Measurements from ENCODE around the gene PROSER3. TPM values are rescaled to one million over a fixed set of nuclear protein-coding genes. Genes with fewer than 3 reads are reported as not detected.

Gene PROSER3
- total and polyA plus RNA-seq, 2 of the 13 experiments (the other 11 are each of a cell fraction or from before 2014, with no cell fraction given) = 5.1 to 5.7 TPM

DNA sequence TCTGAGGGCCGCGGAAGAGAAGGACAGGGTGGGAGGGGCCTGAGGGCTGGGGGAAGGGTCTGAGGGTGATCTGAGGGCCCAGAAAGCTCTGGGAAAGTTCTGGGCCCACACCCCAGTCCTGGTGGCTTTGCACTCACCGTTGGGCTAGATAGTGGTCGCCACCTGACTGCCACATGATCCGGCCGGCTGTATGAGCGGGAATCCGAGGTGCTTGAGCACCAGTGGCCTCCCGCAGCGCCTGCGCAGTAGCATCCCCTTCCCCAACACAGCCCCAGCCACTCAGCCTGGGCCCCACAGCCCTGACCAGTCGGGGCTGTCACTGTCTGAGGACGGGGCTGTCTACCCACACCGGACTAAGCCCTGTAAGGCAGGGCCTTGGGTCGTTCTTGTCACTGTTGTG lies 39.7 kb downstream of the PROSER3 start (continued):
- TF ChIP-seq, protein P1, sequence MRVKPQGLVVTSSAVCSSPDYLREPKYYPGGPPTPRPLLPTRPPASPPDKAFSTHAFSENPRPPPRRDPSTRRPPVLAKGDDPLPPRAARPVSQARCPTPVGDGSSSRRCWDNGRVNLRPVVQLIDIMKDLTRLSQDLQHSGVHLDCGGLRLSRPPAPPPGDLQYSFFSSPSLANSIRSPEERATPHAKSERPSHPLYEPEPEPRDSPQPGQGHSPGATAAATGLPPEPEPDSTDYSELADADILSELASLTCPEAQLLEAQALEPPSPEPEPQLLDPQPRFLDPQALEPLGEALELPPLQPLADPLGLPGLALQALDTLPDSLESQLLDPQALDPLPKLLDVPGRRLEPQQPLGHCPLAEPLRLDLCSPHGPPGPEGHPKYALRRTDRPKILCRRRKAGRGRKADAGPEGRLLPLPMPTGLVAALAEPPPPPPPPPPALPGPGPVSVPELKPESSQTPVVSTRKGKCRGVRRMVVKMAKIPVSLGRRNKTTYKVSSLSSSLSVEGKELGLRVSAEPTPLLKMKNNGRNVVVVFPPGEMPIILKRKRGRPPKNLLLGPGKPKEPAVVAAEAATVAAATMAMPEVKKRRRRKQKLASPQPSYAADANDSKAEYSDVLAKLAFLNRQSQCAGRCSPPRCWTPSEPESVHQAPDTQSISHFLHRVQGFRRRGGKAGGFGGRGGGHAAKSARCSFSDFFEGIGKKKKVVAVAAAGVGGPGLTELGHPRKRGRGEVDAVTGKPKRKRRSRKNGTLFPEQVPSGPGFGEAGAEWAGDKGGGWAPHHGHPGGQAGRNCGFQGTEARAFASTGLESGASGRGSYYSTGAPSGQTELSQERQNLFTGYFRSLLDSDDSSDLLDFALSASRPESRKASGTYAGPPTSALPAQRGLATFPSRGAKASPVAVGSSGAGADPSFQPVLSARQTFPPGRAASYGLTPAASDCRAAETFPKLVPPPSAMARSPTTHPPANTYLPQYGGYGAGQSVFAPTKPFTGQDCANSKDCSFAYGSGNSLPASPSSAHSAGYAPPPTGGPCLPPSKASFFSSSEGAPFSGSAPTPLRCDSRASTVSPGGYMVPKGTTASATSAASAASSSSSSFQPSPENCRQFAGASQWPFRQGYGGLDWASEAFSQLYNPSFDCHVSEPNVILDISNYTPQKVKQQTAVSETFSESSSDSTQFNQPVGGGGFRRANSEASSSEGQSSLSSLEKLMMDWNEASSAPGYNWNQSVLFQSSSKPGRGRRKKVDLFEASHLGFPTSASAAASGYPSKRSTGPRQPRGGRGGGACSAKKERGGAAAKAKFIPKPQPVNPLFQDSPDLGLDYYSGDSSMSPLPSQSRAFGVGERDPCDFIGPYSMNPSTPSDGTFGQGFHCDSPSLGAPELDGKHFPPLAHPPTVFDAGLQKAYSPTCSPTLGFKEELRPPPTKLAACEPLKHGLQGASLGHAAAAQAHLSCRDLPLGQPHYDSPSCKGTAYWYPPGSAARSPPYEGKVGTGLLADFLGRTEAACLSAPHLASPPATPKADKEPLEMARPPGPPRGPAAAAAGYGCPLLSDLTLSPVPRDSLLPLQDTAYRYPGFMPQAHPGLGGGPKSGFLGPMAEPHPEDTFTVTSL (CRISPR knock-in tag; IDR thresholded peaks at IDR 0.05; ENCODE audit: borderline replicate concordance) = no peak
- TF ChIP-seq, protein P2, sequence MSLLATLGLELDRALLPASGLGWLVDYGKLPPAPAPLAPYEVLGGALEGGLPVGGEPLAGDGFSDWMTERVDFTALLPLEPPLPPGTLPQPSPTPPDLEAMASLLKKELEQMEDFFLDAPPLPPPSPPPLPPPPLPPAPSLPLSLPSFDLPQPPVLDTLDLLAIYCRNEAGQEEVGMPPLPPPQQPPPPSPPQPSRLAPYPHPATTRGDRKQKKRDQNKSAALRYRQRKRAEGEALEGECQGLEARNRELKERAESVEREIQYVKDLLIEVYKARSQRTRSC (CRISPR knock-in tag; IDR thresholded peaks at IDR 0.05; ENCODE audit: low read depth) = 0 out of 2 replicates have a peak, but pooled peaks have one; percentile 18
- TF ChIP-seq MED1 (CRISPR knock-in tag; IDR thresholded peaks at IDR 0.05) (peak; percentile 20; the same call in 1 of the 2 replicates), JARID2 (CRISPR knock-in tag; IDR thresholded peaks at IDR 0.05; ENCODE audit: insufficient replicate concordance) (no peak), ZNF232 (CRISPR knock-in tag; IDR thresholded peaks at IDR 0.05; ENCODE audit: borderline replicate concordance) (peak; percentile 74; the same call in 1 of the 2 replicates), ZNF547 (CRISPR knock-in tag; IDR thresholded peaks at IDR 0.05) (peak; percentile 58; the same call in 1 of the 2 replicates), NFE2L1 (CRISPR knock-in tag; IDR thresholded peaks at IDR 0.05; ENCODE audit: borderline replicate concordance) (no peak; the same call in 1 of the 2 replicates), YEATS4 (CRISPR knock-in tag; IDR thresholded peaks at IDR 0.05; ENCODE audit: borderline replicate concordance) (peak; percentile 26; the same call in 1 of the 2 replicates), GFI1 (CRISPR knock-in tag; IDR thresholded peaks at IDR 0.05; ENCODE audit: borderline replicate concordance) (no peak), NCOA2 (CRISPR knock-in tag; IDR thresholded peaks at IDR 0.05) (peak; percentile 30; the same call in 1 of the 2 replicates)
- TF ChIP-seq, protein P3, sequence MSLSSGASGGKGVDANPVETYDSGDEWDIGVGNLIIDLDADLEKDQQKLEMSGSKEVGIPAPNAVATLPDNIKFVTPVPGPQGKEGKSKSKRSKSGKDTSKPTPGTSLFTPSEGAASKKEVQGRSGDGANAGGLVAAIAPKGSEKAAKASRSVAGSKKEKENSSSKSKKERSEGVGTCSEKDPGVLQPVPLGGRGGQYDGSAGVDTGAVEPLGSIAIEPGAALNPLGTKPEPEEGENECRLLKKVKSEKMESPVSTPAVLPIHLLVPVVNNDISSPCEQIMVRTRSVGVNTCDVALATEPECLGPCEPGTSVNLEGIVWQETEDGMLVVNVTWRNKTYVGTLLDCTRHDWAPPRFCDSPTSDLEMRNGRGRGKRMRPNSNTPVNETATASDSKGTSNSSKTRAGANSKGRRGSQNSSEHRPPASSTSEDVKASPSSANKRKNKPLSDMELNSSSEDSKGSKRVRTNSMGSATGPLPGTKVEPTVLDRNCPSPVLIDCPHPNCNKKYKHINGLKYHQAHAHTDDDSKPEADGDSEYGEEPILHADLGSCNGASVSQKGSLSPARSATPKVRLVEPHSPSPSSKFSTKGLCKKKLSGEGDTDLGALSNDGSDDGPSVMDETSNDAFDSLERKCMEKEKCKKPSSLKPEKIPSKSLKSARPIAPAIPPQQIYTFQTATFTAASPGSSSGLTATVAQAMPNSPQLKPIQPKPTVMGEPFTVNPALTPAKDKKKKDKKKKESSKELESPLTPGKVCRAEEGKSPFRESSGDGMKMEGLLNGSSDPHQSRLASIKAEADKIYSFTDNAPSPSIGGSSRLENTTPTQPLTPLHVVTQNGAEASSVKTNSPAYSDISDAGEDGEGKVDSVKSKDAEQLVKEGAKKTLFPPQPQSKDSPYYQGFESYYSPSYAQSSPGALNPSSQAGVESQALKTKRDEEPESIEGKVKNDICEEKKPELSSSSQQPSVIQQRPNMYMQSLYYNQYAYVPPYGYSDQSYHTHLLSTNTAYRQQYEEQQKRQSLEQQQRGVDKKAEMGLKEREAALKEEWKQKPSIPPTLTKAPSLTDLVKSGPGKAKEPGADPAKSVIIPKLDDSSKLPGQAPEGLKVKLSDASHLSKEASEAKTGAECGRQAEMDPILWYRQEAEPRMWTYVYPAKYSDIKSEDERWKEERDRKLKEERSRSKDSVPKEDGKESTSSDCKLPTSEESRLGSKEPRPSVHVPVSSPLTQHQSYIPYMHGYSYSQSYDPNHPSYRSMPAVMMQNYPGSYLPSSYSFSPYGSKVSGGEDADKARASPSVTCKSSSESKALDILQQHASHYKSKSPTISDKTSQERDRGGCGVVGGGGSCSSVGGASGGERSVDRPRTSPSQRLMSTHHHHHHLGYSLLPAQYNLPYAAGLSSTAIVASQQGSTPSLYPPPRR (CRISPR knock-in tag; IDR thresholded peaks at IDR 0.05; ENCODE audit: borderline replicate concordance) = no peak
- TF ChIP-seq, protein P4, sequence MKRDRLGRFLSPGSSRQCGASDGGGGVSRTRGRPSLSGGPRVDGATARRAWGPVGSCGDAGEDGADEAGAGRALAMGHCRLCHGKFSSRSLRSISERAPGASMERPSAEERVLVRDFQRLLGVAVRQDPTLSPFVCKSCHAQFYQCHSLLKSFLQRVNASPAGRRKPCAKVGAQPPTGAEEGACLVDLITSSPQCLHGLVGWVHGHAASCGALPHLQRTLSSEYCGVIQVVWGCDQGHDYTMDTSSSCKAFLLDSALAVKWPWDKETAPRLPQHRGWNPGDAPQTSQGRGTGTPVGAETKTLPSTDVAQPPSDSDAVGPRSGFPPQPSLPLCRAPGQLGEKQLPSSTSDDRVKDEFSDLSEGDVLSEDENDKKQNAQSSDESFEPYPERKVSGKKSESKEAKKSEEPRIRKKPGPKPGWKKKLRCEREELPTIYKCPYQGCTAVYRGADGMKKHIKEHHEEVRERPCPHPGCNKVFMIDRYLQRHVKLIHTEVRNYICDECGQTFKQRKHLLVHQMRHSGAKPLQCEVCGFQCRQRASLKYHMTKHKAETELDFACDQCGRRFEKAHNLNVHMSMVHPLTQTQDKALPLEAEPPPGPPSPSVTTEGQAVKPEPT (CRISPR knock-in tag; IDR thresholded peaks at IDR 0.05; ENCODE audit: low read depth) = 0 out of 2 replicates have a peak, but pooled peaks have one; percentile 23
- TF ChIP-seq, protein P5, sequence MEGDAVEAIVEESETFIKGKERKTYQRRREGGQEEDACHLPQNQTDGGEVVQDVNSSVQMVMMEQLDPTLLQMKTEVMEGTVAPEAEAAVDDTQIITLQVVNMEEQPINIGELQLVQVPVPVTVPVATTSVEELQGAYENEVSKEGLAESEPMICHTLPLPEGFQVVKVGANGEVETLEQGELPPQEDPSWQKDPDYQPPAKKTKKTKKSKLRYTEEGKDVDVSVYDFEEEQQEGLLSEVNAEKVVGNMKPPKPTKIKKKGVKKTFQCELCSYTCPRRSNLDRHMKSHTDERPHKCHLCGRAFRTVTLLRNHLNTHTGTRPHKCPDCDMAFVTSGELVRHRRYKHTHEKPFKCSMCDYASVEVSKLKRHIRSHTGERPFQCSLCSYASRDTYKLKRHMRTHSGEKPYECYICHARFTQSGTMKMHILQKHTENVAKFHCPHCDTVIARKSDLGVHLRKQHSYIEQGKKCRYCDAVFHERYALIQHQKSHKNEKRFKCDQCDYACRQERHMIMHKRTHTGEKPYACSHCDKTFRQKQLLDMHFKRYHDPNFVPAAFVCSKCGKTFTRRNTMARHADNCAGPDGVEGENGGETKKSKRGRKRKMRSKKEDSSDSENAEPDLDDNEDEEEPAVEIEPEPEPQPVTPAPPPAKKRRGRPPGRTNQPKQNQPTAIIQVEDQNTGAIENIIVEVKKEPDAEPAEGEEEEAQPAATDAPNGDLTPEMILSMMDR (CRISPR knock-in tag; IDR thresholded peaks at IDR 0.05) = peak; percentile 10; the same call in 1 of the 2 replicates

Measured in HepG2 (cell line).